ENCODE measurements around the gene SH2D3A.

DNA sequence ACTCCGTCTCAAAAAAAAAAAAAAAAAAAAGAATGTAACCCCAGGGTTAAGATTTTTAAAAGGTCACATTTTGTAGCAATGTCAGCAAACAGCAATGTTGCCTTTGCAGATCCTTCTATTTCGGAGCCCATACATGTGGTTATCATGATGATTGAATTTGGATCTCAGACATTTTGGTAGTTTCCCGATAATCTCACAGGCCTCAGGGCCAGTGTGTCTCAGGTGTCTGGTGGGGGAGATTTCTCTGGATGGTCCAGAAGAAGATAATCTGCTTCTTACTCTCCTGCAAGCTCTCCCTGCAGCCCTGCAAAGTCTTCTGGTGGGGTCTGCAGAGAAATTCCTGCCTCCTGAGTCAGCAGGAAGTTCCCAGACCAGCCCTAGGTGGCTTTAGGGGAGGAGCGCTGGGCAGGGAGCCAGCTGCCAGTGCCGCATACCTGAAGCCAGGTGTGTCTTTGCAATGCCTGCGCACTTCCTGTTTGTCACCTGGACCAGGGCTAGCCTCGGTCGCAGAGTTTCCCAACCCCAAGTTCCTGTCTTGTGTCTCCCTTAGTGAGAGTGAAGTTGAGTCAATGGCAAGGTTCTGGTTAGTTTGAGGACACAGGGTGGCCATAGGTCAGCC, 1.4 kb downstream of the SH2D3A start:
- TF ChIP-seq, protein P1, sequence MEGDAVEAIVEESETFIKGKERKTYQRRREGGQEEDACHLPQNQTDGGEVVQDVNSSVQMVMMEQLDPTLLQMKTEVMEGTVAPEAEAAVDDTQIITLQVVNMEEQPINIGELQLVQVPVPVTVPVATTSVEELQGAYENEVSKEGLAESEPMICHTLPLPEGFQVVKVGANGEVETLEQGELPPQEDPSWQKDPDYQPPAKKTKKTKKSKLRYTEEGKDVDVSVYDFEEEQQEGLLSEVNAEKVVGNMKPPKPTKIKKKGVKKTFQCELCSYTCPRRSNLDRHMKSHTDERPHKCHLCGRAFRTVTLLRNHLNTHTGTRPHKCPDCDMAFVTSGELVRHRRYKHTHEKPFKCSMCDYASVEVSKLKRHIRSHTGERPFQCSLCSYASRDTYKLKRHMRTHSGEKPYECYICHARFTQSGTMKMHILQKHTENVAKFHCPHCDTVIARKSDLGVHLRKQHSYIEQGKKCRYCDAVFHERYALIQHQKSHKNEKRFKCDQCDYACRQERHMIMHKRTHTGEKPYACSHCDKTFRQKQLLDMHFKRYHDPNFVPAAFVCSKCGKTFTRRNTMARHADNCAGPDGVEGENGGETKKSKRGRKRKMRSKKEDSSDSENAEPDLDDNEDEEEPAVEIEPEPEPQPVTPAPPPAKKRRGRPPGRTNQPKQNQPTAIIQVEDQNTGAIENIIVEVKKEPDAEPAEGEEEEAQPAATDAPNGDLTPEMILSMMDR (IDR thresholded peaks at IDR 0.05; ENCODE audit: poor library complexity) = no peak
- TF ChIP-seq EZH2phosphoT487 (IDR thresholded peaks at IDR 0.05; ENCODE audit: low read depth, severe bottlenecking, unreplicated experiment) = no peak
- TF ChIP-seq EZH2 (IDR thresholded peaks at IDR 0.05; ENCODE audit: borderline replicate concordance) = no peak

All from hepatocyte (in vitro differentiated cells).